ENCODE data around the gene NTM. TPM values are rescaled to one million over a fixed set of nuclear protein-coding genes. Genes with fewer than 3 reads are reported as not detected.
A peak's percentile ranks its signal among the peaks of the same experiment; 100 is the strongest.

Gene NTM
- total RNA-seq, 1 experiment from 2014 or later: 2.7 TPM

DNA sequence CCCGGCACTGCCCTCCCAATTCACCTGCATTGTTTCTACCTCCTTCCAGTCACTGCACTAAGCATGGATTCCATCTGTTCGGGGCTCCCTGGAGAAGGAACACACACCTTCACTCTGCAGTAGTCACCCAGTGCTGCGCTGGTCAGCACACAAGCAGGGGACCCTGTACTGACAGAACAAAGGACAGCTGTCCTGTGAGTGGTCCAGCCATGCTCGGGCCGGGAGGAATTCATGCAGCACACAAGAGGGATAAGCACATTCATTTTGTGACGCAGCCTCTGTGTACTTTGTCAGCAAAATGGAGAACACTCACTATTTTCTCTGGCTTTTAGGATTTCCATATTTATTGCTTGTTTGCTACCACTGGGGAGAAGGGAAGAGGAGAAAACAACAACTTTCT, 167.3 kb downstream of the NTM start:
- Histone ChIP-seq H3K27me3 (ENCODE audit: control insufficient read depth, insufficient read depth, low read length) (no peaks in the 10 kb centered on the region), H3K4me3 (ENCODE audit: insufficient read depth, low read depth, low read length) (no peak overlapping the region), H3K36me3 (replicated peaks; ENCODE audit: control insufficient read depth, insufficient read depth, low read length) (no peaks in the 10 kb centered on the region)
- no peak for DNase-seq

DNA sequence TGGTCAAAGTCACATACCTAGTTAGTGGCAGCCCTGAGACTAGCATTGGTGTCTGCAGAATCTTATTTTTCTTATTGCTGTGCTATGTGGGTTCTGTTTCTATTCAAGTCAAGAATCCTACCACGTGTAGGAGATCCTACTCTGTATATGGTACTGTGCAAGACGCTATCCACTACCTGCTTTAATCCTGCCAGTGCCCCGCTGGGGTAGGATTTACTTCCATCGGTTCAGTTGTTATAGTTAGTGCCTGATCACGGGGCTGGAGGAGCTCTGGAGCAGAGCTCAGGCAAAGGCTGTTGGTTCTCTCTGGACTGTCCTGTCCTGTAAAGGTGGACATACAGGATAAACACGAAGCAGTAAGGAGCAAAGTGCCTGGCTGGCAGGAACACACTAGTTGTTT, 167.9 kb downstream of the NTM start:
- Histone ChIP-seq H3K4me3 (ENCODE audit: insufficient read depth, low read depth, low read length) (no peak overlapping the region), H3K27me3 (ENCODE audit: control insufficient read depth, insufficient read depth, low read length) (no peaks in the 10 kb centered on the region)

DNA sequence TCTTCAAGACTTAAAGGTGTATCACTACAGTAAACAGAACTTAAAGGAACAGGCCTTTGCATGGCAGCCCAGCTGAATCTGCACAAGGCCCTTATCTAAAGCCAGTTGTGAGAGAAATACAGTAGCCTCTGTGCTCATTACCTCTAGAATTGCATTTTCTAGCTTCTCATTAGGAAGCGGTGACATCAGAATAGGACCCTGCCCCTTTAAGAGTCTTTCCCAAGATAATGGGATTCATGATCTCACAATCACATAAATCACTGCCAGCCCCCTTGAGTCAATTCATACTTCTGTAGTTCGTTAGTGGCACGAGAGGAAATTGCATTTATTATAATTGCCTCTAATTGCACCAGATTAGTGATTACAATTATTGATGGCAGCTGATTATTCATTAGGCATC, 170.3 kb downstream of the NTM start:
- no peak for DNase-seq
- Histone ChIP-seq H3K4me3 (ENCODE audit: insufficient read depth, low read depth, low read length) (no peak overlapping the region), H3K36me3 (replicated peaks; ENCODE audit: control insufficient read depth, insufficient read depth, low read length) (no peaks in the 10 kb centered on the region), H3K27me3 (ENCODE audit: control insufficient read depth, insufficient read depth, low read length) (no peaks in the 10 kb centered on the region)

More for the DNA sequence above, 167.9 kb downstream of the NTM start:
- no peak for DNase-seq
- H3K36me3 ChIP-seq (replicated peaks; ENCODE audit: control insufficient read depth, insufficient read depth, low read length): no peaks in the 10 kb centered on the region

DNA sequence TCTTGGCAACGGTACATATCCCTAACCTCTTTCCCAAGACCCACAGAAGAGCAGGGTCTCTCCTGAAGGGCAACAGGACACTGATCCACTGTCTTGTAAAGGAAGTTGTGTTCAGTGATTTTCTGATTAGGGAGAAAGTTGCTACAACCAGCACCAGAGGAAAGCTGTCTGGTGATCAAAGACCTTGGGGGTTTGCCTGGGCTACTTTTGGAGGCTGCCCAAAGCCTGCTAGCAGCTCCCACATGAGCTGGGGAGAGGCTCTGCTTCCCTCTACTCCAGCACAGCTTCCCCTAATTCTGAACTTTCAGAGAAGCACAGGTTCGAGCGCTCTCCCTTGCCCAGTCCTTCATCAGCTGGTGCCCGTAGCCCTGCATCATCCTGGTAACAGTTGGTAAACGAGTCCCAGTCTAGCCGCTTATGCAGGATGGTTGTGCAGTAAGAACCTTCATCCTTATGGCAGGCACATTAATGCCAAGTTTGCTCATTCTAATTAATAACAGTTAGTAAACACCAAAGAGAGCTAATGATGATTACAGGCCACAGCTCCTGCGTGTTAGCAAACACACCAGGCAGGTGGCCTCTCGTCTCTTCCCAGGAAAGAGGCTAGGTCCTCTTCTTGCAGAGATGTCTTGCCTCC, 173.1 kb downstream of the NTM start:
- no peak overlapping the region for H3K4me3 ChIP-seq (ENCODE audit: insufficient read depth, low read depth, low read length)
- DNase-seq: no peak
- no peaks in the 10 kb centered on the region for H3K36me3 ChIP-seq (replicated peaks; ENCODE audit: control insufficient read depth, insufficient read depth, low read length)
- H3K27me3 ChIP-seq (ENCODE audit: control insufficient read depth, insufficient read depth, low read length): no peaks in the 10 kb centered on the region

DNA sequence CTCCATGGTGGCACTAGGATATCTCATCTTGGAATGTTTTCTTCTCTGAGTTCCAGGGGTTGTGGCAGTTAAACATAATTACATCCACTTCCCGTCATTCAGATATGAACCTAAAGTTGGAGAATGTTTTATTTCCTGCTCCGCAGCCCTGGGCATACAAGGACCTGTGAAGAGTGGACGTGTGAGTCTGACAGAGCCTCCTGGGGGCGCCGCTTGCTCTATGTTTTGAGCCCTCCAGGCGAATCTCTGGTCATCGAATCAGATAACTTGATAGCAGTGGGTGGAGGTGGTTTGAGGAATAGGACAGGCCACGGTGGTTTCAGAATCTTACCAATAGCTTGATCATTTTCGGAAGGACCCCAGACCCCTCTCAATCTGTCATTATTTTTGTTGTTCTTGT, 174.2 kb downstream of the NTM start:
- H3K36me3 ChIP-seq (replicated peaks; ENCODE audit: control insufficient read depth, insufficient read depth, low read length): no peaks in the 10 kb centered on the region
- DNase-seq: peak; percentile 43
- H3K27me3 ChIP-seq (ENCODE audit: control insufficient read depth, insufficient read depth, low read length): no peaks in the 10 kb centered on the region
- H3K4me3 ChIP-seq (ENCODE audit: insufficient read depth, low read depth, low read length): no peak overlapping the region

DNA sequence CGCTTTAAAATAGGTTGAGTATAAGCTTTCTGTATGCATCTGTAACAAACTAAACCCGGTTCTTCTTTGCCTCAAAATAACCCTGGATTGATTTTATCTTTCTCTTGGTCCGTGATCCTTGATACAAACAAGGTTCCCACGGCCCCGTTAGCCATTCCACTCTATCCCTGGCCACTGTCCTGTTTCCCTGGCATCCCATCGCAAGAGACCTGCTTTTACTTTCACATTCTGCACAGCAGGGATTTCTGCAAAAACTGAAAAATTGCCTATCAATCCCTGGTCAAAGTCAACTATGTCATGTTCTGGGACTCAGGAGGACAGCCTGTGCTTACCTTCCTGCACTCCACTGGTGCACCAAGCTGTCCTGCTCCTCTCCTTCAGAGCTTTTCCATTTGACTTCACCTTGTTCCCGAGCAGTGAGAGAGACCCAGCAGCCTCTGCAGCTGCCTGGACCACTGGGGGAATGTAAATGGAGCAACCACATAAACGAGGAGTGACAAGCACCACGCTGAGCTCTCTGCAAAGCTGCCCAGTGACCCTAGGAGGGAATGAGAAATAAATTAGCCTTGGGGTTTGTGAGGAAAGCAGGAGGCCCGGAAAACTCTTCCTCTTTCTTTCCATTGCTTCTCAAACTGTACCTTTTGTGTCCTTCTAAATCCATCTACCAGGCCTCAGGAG, 175.9 kb downstream of the NTM start:
- Histone ChIP-seq H3K4me3 (ENCODE audit: insufficient read depth, low read depth, low read length) (no peak overlapping the region), H3K27me3 (ENCODE audit: control insufficient read depth, insufficient read depth, low read length) (no peaks in the 10 kb centered on the region), H3K36me3 (replicated peaks; ENCODE audit: control insufficient read depth, insufficient read depth, low read length) (no peaks in the 10 kb centered on the region)
- peak; percentile 44 for DNase-seq

DNA sequence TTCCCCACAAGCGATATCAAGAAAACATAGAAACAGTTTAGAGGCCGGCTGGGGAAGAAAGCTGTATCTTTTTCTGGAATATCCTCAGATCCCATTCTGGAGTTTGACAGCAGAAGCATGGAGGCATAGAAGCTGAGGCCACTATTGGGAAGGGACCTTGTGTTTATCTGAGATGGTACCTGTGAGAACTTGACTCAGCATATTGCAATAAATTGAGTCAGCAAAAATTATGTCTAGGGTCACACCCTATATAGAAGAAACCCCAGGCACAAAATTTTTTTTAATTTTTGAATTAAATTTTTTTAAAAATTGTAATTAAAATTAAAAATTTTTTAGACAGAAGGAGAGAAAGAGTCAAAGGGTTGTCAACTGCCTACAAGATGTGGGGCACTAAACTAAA, 178.7 kb downstream of the NTM start:
- H3K36me3 ChIP-seq (replicated peaks; ENCODE audit: control insufficient read depth, insufficient read depth, low read length): no peaks in the 10 kb centered on the region
- H3K27me3 ChIP-seq (ENCODE audit: control insufficient read depth, insufficient read depth, low read length): no peaks in the 10 kb centered on the region
- DNase-seq: no peak
- no peak overlapping the region for H3K4me3 ChIP-seq (ENCODE audit: insufficient read depth, low read depth, low read length)

DNA sequence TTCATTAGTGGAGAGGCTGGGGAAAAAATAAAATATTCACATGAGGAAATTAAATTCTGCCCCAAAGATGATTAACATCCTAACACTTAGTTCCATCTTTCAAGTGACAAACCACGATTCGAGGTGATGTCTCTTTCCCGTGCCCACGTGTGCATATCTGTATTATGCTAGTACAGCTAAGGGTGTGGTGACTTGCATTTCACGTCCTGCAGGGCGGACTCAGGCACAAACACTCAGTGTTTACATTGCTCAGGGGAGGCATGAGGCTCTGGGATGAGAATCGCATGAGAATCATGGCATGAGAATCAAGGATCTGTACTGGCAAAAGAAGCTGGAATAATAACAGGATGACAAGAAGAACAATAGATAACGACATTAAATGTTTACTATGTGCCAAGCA, 179.4 kb downstream of the NTM start:
- H3K27me3 ChIP-seq (ENCODE audit: control insufficient read depth, insufficient read depth, low read length): no peaks in the 10 kb centered on the region
- H3K36me3 ChIP-seq (replicated peaks; ENCODE audit: control insufficient read depth, insufficient read depth, low read length): no peaks in the 10 kb centered on the region
- DNase-seq: no peak
- H3K4me3 ChIP-seq (ENCODE audit: insufficient read depth, low read depth, low read length): no peak overlapping the region

DNA sequence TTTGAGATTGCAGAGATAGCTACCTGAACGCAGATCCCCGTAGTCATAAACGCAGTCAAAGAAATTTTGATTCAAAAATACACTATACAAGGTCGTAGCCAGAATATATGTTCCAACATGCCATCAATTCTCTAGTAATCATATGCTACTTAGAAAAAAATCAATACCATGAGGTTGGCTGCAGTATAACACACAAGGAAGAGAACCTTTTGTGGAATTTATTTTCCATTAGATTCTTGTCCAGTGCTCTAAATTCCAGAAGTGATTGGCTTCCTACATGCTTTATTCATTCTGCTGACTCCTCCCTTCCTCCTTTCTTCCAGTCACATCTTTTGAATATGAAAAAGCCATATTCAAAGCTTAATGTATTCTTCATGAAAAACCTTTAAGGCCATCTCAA, 189.9 kb downstream of the NTM start:
- Histone ChIP-seq H3K4me3 (ENCODE audit: insufficient read depth, low read depth, low read length) (no peak overlapping the region), H3K27me3 (ENCODE audit: control insufficient read depth, insufficient read depth, low read length) (no peaks in the 10 kb centered on the region; the same call in 1 of the 2 replicates), H3K36me3 (replicated peaks; ENCODE audit: control insufficient read depth, insufficient read depth, low read length) (no peaks in the 10 kb centered on the region)
- DNase-seq: no peak

DNA sequence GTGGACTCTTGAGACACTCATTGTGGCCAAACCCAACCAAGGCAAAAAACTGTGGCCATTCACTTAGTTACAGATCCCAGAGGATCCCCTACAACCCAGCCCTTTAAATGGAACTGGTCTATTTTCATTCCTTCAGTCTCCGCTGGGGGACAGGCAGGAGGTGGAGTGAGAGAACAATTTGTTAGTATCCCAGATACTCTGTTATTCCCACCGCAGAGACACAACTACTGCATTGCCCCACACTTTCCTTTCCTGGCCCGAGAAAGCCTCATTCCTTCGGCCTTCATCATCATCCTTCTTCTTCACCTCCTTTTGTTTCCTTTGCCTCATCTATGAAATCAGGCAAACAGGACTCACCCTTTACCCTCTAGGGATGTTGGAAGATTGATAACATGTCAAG, 191.1 kb downstream of the NTM start:
- Histone ChIP-seq H3K36me3 (replicated peaks; ENCODE audit: control insufficient read depth, insufficient read depth, low read length) (no peaks in the 10 kb centered on the region), H3K4me3 (ENCODE audit: insufficient read depth, low read depth, low read length) (no peak overlapping the region), H3K27me3 (ENCODE audit: control insufficient read depth, insufficient read depth, low read length) (no peaks in the 10 kb centered on the region; the same call in 1 of the 2 replicates)
- DNase-seq: peak; percentile 61

DNA sequence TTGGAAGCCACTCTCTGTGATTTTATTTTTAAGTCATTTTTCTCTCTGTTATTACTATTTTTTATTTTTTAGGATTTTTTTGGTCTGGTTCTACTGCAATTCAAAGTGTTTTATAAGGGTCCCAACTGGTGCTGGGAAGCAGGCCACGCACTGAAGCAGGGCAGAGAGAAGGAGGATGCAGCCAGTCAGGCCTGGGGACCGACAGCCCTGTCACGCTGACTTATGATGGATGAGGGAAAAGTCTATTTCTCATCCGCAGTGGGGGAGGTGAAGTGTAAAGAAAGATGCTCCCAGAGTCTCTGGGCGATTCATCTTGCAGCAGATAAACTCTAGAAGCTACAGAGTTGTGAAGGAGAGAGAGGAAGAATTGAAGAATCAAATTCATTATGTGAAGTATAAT, 191.6 kb downstream of the NTM start:
- no peak for DNase-seq
- Histone ChIP-seq H3K27me3 (ENCODE audit: control insufficient read depth, insufficient read depth, low read length) (no peaks in the 10 kb centered on the region; the same call in 1 of the 2 replicates), H3K36me3 (replicated peaks; ENCODE audit: control insufficient read depth, insufficient read depth, low read length) (no peaks in the 10 kb centered on the region), H3K4me3 (ENCODE audit: insufficient read depth, low read depth, low read length) (no peak overlapping the region)

DNA sequence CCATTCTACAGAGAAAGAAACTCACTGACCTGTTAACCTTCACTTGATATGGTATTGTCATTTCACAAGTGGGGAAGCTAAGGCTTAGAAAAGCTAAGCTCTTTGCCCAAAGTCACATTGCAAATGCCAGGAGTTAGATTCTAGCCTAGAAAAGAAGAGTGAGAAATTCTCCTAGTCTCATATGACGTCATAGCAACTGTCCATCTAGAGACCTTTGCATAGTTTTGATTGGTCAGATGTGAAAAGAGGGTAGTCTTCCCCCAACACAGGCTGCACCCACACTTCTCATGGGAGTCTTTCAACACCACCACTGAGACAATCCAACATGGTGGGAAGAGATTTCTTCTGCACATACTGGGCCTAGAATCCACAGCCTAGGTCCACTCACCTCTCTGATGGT, 197.9 kb downstream of the NTM start:
- H3K27me3 ChIP-seq (ENCODE audit: control insufficient read depth, insufficient read depth, low read length): no peaks in the 10 kb centered on the region
- H3K36me3 ChIP-seq (replicated peaks; ENCODE audit: control insufficient read depth, insufficient read depth, low read length): no peaks in the 10 kb centered on the region
- DNase-seq: no peak
- H3K4me3 ChIP-seq (ENCODE audit: insufficient read depth, low read depth, low read length): no peak overlapping the region

DNA sequence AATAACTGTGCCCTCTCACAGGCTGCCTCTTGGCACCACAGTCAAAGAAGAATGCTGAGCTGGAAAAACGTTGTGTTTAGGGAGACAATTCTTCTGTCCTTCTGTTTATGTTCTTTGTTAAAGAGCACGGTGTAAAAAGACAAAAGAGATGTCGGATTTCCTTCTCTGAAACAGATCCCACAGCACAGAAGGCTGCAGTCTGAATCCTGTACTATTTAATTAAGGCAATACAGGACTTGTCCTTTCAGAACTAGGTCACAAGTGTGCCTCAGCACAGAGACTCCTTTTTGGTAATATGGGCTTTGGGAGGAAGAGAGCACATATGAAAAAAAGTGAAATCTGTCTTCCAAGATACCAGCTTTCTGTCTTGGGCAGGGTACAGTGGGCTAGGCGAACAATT, 201.2 kb downstream of the NTM start:
- Histone ChIP-seq H3K36me3 (replicated peaks; ENCODE audit: control insufficient read depth, insufficient read depth, low read length) (no peaks in the 10 kb centered on the region), H3K27me3 (ENCODE audit: control insufficient read depth, insufficient read depth, low read length) (no peaks in the 10 kb centered on the region), H3K4me3 (ENCODE audit: insufficient read depth, low read depth, low read length) (no peak overlapping the region)
- DNase-seq: no peak

DNA sequence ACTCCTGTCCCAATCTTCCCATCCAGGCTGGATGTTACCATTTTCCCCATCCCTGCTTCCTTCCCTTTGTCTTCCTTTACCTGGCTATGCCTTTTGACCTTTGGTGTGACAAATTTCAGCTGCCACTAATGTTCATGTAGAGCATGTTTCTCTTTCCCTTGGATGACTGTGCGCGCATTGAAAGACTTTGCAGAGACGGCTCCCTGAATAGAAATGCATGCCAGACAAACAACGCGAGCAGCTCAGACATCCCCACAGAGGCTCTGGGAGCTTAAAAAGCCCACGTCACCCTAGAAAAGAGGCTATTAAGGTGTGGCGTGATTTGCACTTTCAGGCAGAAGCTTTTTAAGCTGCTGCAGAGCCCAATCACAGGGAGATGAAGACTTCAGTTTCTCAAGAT, 202.0 kb downstream of the NTM start:
- no peak overlapping the region for H3K4me3 ChIP-seq (ENCODE audit: insufficient read depth, low read depth, low read length)
- no peaks in the 10 kb centered on the region for H3K27me3 ChIP-seq (ENCODE audit: control insufficient read depth, insufficient read depth, low read length)
- DNase-seq: no peak
- no peaks in the 10 kb centered on the region for H3K36me3 ChIP-seq (replicated peaks; ENCODE audit: control insufficient read depth, insufficient read depth, low read length)

DNA sequence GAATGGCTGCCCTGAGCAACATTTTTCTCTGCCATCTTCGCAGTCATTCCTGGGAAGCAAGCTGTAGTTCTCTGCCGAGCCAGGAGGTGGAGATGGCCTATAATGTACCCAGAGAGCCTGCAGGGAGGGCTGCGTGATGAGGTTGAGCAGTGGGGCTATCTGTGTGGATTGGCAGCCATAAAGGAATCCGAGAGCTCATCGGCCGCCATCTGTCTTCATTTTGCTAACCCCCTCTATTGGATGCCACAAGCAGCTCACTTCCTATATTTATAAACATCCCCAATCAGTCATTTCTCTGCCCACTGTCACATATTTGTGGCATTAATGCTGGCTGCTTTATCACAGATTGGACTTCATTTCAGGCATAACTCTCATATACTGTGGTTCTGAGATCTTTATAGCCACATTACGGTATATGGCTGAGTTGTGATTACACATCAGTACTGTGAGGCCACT, 209.5 kb downstream of the NTM start:
- Histone ChIP-seq H3K36me3 (replicated peaks; ENCODE audit: control insufficient read depth, insufficient read depth, low read length) (no peaks in the 10 kb centered on the region), H3K27me3 (ENCODE audit: control insufficient read depth, insufficient read depth, low read length) (no peaks in the 10 kb centered on the region), H3K4me3 (ENCODE audit: insufficient read depth, low read depth, low read length) (no peak overlapping the region)
- peak; percentile 68 for DNase-seq
